Neural cell (in vitro differentiated cells): ENCODE measurements around the gene DPP10.
"Not testable (repeated sequence)": the region's sequence is repeated elsewhere in the genome, so short reads cannot be mapped to it uniquely, and the experiment has no call there.

ENCODE experiments used
- EP300 ChIP-seq: fragments of 450-650 bp; conservative IDR thresholded peaks from 2 replicates; pipeline ENCODE4 v1.6.1; 2014; ENCODE audit warnings: antibody characterized with exemption, mild to moderate bottlenecking, moderate library complexity; ENCODE audit not compliant: poor library complexity, severe bottlenecking
- POLR2AphosphoS5 ChIP-seq: IDR thresholded peaks from 2 replicates; pipeline ENCODE4 v1.6.1; 2012
- REST ChIP-seq: IDR thresholded peaks from 2 replicates; pipeline ENCODE4 v1.6.1; 2012; ENCODE audit warnings: borderline replicate concordance
- SMC3 ChIP-seq: fragments of 450-650 bp; conservative IDR thresholded peaks from 2 replicates; pipeline ENCODE4 v1.6.1; 2014; ENCODE audit warnings: antibody characterized with exemption, mild to moderate bottlenecking, moderate library complexity; ENCODE audit not compliant: poor library complexity
- TF ChIP-seq, protein P1 (sequence below): fragments of 450-650 bp; IDR thresholded peaks from 2 replicates; pipeline ENCODE4 v1.5.1; 2014; ENCODE audit warnings: antibody characterized with exemption, mild to moderate bottlenecking, moderate library complexity; ENCODE audit not compliant: poor library complexity, severe bottlenecking

GRCh38 chr2:115022013-115022412 lies 579.6 kb downstream of the DPP10 start:
- not testable (repeated sequence) for TF ChIP-seq SMC3, POLR2AphosphoS5, REST, EP300
- TF ChIP-seq, protein P1, sequence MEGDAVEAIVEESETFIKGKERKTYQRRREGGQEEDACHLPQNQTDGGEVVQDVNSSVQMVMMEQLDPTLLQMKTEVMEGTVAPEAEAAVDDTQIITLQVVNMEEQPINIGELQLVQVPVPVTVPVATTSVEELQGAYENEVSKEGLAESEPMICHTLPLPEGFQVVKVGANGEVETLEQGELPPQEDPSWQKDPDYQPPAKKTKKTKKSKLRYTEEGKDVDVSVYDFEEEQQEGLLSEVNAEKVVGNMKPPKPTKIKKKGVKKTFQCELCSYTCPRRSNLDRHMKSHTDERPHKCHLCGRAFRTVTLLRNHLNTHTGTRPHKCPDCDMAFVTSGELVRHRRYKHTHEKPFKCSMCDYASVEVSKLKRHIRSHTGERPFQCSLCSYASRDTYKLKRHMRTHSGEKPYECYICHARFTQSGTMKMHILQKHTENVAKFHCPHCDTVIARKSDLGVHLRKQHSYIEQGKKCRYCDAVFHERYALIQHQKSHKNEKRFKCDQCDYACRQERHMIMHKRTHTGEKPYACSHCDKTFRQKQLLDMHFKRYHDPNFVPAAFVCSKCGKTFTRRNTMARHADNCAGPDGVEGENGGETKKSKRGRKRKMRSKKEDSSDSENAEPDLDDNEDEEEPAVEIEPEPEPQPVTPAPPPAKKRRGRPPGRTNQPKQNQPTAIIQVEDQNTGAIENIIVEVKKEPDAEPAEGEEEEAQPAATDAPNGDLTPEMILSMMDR, result not testable (repeated sequence)
